HG02642 (cell line): ENCODE results near the gene MRPL48.
A peak's percentile ranks its signal among the peaks of the same experiment; 100 is the strongest.
"Not testable (repeated sequence)": the region's sequence is repeated elsewhere in the genome, so short reads cannot be mapped to it uniquely, and the experiment has no call there.

Source experiments
- ATAC-seq: cut with Tn5 transposase; IDR thresholded peaks from one replicate; pipeline ENCODE4 v1.9.1; 2021; ENCODE audit warnings: mild to moderate bottlenecking; ENCODE audit not compliant: unreplicated experiment, poor library complexity

MRPL48 gene

GRCh38 chr11:73787643-73788558, at the start of gene MRPL48:
MRPL48 (plus strand) TSS chr11:73787874; CDS start chr11:73787972, 98 bp downstream.
- ATAC-seq, result peak; percentile 94

- no peak for ATAC-seq
Measured at GRCh38 chr11:73743045-73743444, 44.6 kb upstream of the MRPL48 start.

GRCh38 chr11:73746701-73747100, 41.0 kb upstream of the MRPL48 start:
- ATAC-seq, result no peak

DNA sequence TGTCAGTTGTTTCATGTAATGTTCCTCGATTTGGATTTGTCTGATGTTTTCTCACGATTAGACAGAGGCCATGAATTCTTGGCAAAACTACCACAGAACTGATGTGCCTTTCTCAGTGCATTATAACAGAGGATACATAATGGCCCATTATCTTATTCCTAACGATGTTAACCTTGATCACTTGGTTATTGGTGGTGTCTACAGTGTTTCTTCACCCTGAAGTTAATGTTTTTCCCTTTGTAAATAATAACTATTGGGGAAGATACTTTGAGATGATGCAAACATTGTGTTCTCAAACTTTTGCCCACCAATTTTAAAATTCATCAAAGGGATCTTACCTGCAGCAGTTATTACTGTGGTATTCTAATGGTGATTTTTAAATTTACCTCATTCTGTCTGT, 39.9 kb upstream of the MRPL48 start:
- ATAC-seq, result no peak

- ATAC-seq, result no peak
Measured at GRCh38 chr11:73748300-73748699, 39.4 kb upstream of the MRPL48 start.

DNA sequence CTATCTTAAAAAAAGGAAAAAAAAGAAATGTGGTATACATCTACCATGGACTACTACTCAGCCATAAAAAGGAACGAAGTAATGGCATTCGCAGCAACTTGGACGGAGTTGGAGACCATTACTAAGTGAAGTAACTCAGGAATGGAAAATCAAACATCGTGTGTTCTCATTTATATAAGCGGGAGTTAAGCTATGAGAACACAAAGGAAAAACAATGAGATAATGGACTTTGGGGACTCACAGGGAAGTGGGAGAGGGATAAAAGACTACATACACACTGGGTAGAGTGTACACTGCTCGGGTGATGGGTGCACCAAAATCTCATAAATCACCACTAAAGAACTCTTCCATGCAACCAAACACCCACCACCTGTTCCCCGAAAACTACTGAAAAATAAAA, 38.6 kb upstream of the MRPL48 start:
- ATAC-seq, result no peak

DNA sequence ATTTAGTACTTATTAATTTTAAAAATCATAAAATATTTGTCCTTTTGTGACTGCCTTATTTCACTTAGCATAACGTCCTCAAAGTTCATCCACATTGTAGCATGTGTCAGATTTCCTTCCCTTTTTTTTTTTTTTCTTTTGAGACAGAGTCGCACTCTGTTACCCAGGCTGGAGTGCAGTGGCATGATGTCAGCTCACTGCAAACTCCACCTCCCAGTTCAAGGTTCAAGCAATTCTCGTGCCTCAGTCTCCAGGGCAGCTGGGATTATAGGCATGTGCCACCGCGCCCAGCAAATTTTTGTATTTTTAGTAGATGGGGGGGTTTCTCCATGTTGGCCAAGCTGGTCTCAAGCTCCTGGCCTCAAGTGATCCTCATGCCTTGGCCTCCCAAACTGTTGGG, 37.4 kb upstream of the MRPL48 start:
- ATAC-seq, result no peak

- ATAC-seq, result not testable (repeated sequence)
Measured at GRCh38 chr11:73750862-73751261, 36.8 kb upstream of the MRPL48 start.

DNA sequence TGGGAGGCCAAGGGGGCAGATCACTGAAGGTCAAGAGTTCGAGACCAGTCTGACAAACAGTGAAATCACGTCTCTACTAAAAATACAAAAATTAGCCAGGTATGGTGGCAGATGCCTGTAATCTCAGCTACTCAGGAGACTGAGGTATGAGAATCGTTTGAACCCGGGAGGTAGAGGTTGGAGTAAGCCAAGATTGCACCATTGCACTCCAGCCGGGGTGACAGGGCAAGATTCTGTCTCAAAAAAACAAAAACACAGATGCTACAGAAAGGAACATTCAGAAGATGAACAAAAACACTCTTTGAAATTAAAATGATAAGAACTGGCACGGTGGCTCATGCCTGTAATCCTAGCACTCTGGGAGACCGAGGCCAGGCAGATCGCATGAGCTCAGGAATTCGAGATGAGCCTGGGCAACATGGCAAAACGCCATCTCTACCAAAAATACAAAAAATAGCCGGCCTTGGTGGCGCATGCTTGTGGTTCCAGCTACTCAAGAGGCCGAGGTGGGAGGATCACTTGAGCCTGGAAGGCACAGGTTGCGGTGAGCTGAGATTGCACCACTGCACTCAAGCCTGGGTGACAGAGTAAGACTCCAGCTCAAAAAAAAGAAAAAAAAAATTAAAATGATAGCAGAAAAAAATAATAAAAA, 35.3 kb upstream of the MRPL48 start:
- no peak for ATAC-seq

GRCh38 chr11:73752903-73753302, 34.8 kb upstream of the MRPL48 start:
- no peak for ATAC-seq

GRCh38 chr11:73753938-73754337, 33.7 kb upstream of the MRPL48 start:
- no peak for ATAC-seq

DNA sequence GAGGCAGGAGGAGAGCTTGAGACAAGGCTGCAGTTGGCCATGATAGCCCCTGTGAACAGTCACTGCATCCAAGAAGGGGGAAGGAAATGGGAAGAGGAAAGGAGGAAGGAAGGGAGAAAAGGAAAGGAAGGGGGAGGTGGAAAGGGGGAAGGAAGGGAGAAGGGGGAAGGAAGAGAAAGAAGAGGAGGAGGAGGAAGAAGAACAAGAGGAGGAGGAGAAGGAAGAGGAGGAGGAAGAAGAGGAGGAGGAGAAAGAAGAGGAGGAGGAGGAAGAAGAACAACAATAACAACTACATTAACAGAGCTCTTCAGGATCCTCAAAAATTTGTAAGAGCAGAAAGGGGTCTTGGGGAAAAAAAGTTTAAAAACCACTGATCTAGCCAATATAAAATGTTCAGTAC, 32.0 kb upstream of the MRPL48 start:
- no peak for ATAC-seq

DNA sequence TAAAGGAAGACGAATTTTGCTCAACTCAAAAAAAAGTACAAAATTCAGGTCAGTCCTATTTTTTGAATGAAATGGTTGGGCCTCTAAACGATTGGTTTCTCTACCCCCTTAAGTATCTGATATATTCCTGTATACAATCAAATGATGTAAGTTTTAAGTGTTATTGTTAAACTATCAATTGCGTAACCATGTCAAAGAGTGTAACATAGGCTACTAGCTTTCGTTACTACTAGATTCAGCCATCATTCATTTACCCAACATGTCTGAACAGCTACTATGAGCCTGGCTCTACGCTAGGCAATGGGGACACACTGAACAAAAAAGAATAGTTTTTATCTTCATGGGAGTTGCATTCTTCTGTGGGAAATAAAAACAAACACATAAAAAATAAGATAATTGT, 30.1 kb upstream of the MRPL48 start:
- ATAC-seq, result no peak

DNA sequence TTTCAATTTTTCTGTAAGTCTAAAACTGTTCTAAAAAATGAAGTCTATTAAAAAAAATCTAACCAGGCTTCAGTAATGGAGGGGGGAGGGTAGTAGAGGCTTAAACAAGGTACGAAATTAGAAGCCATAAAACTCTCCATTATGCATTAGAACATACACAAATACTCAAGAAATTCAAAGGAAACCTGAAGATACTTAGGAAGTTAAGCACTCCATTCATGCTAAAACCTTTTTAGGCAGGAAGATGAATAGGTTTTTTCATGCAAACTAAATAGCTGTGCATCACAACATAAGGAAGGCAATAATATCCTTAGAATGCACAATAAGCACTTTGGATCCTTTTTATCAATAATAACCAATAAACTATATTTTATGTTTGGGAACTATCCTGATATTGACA, 29.2 kb upstream of the MRPL48 start:
- no peak for ATAC-seq

GRCh38 chr11:73759610-73760134, 28.0 kb upstream of the MRPL48 start:
- no peak for ATAC-seq

DNA sequence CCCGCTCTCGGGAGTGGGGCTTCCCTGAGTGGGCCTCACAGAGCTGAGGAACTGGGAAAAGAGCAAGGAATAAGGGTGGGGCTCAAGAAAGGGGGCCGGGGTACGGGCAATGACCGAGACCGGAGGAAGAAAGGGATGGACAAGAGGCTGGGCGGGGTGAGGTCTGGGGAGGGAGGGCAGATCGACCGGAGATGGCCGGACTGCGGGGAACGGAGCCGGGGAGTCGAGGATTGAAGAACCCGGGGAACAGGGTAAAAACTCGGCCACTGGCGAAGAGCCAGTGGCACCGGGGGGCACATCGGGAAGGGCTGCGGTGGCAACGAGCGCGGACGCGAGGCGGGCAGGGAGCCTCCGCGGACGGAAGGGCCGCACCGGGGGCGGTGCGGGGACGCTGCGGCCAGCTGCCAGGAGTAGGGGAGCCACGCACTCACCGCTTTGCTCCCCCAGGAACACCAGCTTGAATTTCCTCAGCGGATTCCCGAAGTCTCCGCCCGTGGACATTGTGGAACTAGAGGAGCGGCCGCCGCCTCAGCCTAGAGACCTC, 27.5 kb upstream of the MRPL48 start:
- ATAC-seq, result peak; percentile 8

DNA sequence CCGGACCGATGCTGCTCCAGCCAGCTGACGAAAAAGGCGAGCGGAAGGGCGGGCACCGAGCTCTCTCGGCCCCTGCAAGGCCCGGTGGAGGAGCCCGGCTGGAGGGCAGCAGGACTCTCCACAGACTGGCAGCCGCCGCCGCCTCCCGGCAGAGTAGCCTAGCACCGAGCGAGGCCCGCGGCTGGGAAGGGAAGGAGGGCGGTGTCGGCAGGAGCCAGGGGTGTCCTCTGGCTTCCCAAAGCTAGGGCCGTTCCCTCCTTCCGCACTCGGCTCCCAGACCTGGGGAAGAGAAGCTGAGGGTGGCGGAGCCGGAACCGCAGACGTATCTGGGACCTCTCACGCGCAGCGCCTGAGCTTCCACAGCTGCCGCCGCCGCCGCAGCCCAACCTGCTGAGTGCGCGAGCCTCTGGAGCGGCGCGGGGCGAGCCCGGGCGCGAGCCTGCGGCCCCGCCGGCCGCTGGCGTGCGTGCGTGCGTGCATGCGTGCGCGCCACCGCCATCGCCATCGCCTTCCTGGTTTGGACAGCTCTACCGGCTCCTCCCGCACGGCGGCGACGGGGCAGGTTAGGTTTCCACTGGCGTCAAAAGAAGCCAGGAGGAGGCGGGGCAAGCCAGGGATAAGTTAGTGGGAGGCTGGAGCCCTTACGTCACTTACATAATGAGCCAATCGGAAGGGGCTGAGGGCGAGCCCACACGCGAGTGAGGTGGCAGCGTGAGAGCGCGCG, 26.8 kb upstream of the MRPL48 start, which contains the start of gene RAB6A:
Gene RAB6A (minus strand): TSS at position 396 of the 724 bp plus-strand sequence. CDS start 439 bp downstream, outside the sequence.
- peak; percentile 91 for ATAC-seq

GRCh38 chr11:73761403-73761945, 26.2 kb upstream of the MRPL48 start:
- peak; percentile 3 for ATAC-seq

GRCh38 chr11:73762732-73763131, 24.9 kb upstream of the MRPL48 start:
- no peak for ATAC-seq

GRCh38 chr11:73766763-73767162, 20.9 kb upstream of the MRPL48 start:
- no peak for ATAC-seq
